Trophoblast cell (in vitro differentiated cells and primary cell): ENCODE results near the gene CNBD2.
"Not testable (repeated sequence)": the region's sequence is repeated elsewhere in the genome, so short reads cannot be mapped to it uniquely, and the experiment has no call there.

Experiments used
- DNase-seq, 2 donors: peaks; one replicate each; pipeline ENCODE4 v3.0.0-alpha.2; 2016
- H2AFZ ChIP-seq: 2 replicates; pipeline ENCODE4 v1.6.1; 2013; ENCODE audit warnings: low read length, moderate library complexity, mild to moderate bottlenecking; ENCODE audit not compliant: insufficient read depth, poor library complexity
- H2AK5ac ChIP-seq: 2 replicates; pipeline ENCODE4 v1.6.1; 2013; ENCODE audit warnings: mild to moderate bottlenecking, low read length
- H2BK120ac ChIP-seq: 2 replicates; pipeline ENCODE4 v1.6.1; 2013; ENCODE audit warnings: low read length, mild to moderate bottlenecking, moderate library complexity; ENCODE audit not compliant: insufficient read depth, poor library complexity
- H2BK12ac ChIP-seq: 2 replicates; pipeline ENCODE4 v1.6.1; 2013; ENCODE audit warnings: mild to moderate bottlenecking, low read length, moderate library complexity
- H2BK5ac ChIP-seq: 2 replicates; pipeline ENCODE4 v1.6.1; 2013; ENCODE audit warnings: low read length, low read depth, moderate library complexity, mild to moderate bottlenecking; ENCODE audit not compliant: poor library complexity
- H3K14ac ChIP-seq: 2 replicates; pipeline ENCODE4 v1.6.1; 2013; ENCODE audit warnings: mild to moderate bottlenecking, low read length
- H3K18ac ChIP-seq: 2 replicates; pipeline ENCODE4 v1.6.1; 2013; ENCODE audit warnings: mild to moderate bottlenecking, low read length
- H3K23ac ChIP-seq: 2 replicates; pipeline ENCODE4 v1.6.1; 2013; ENCODE audit warnings: low read length
- H3K27ac ChIP-seq: 2 replicates; pipeline ENCODE4 v1.5.1; 2013; ENCODE audit warnings: low read depth, mild to moderate bottlenecking, inconsistent platforms, low read length, moderate library complexity
- H3K27me3 ChIP-seq: 2 replicates; pipeline ENCODE4 v1.6.1; 2013; ENCODE audit warnings: inconsistent platforms, mild to moderate bottlenecking, low read length, moderate library complexity; ENCODE audit not compliant: insufficient read depth
- H3K36me3 ChIP-seq, 2 experiments: 1 replicate in 1 of 2; 2 replicates in 1 of 2; pipeline ENCODE4 v1.6.1; 2013; ENCODE audit warnings: low read length in 2 of 2, mild to moderate bottlenecking in 2 of 2, moderate library complexity in 1 of 2; ENCODE audit not compliant: insufficient read depth in 2 of 2, control insufficient read depth in 1 of 2
- H3K4ac ChIP-seq: 2 replicates; pipeline ENCODE4 v1.6.1; 2013; ENCODE audit warnings: low read depth, mild to moderate bottlenecking, low read length, moderate library complexity
- H3K4me1 ChIP-seq, 2 experiments: 1 replicate in 1 of 2; 2 replicates in 1 of 2; pipeline ENCODE4 v1.6.1; 2013; ENCODE audit warnings: low read length in 2 of 2, mild to moderate bottlenecking in 2 of 2, moderate library complexity in 1 of 2; ENCODE audit not compliant: insufficient read depth in 2 of 2, control insufficient read depth in 1 of 2
- H3K4me2 ChIP-seq: 2 replicates; pipeline ENCODE4 v1.6.1; 2013; ENCODE audit warnings: inconsistent platforms, mild to moderate bottlenecking, low read length, moderate library complexity
- H3K4me3 ChIP-seq: 2 replicates; pipeline ENCODE4 v1.5.1; 2013; ENCODE audit warnings: mild to moderate bottlenecking, low read depth, low read length, inconsistent platforms
- H3K79me1 ChIP-seq: one replicate; pipeline ENCODE4 v1.6.1; 2013; ENCODE audit warnings: low read length
- H3K79me2 ChIP-seq: 2 replicates; pipeline ENCODE4 v1.6.1; 2013; ENCODE audit warnings: low read length, mild to moderate bottlenecking; ENCODE audit not compliant: control insufficient read depth, insufficient read depth, poor library complexity
- H3K9ac ChIP-seq: 2 replicates; pipeline ENCODE4 v1.6.1; 2013; ENCODE audit warnings: mild to moderate bottlenecking, low read length
- H3K9me3 ChIP-seq: 2 replicates; pipeline ENCODE4 v1.6.1; 2013; ENCODE audit warnings: low read depth, mild to moderate bottlenecking, control low read depth, inconsistent platforms, low read length; ENCODE audit not compliant: insufficient read depth
- H4K12ac ChIP-seq: 2 replicates; pipeline ENCODE4 v1.6.1; 2013; ENCODE audit warnings: low read depth, mild to moderate bottlenecking, low read length, moderate library complexity
- H4K8ac ChIP-seq: 2 replicates; pipeline ENCODE4 v1.6.1; 2013; ENCODE audit warnings: low read depth, mild to moderate bottlenecking, low read length, moderate library complexity
- H4K91ac ChIP-seq: one replicate; pipeline ENCODE4 v1.6.1; 2013; ENCODE audit warnings: low read depth, mild to moderate bottlenecking, low read length, moderate library complexity
- WGBS: extraction: QIAGEN DNeasy Blood & Tissue Kit; methylation state at CpG from one replicate; pipeline ENCODE4 v1.1.7; 2013; ENCODE audit warnings: missing lambda C conversion rate; ENCODE audit not compliant: insufficient read length, insufficient coverage; ENCODE audit errors: extremely low coverage; 5-methylcytosine and 5-hydroxymethylcytosine counted together

The CNBD2 gene

DNA sequence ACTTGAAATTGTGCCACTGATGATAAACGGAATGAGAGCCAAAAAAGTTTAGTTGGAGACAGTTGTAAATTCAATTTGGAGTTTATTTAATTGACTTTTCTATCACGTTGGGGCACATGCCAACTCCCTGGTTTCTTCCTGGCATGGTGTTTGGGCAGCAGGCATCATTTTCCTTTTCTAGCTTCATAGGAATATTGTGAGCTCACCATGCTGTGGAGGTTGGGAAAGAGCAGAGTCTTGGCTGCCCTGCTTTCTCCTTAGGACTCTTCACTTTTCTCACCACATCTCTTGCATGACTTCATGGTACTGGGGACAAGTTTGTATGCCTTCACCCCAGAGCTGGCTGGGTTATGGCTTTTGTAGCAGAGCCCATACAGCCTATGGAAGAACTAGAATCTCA, 20.5 kb upstream of the CNBD2 start:
- no peak overlapping the region for H3K9ac ChIP-seq
- no peak overlapping the region for H4K91ac ChIP-seq
- no peak overlapping the region for H2AK5ac ChIP-seq
- no peaks in the 10 kb centered on the region for H3K27me3 ChIP-seq
- no peaks in the 10 kb centered on the region for H3K9me3 ChIP-seq
- H3K79me2 ChIP-seq, result no peaks in the 10 kb centered on the region
- no peak overlapping the region for H4K8ac ChIP-seq
- no peak overlapping the region for H3K14ac ChIP-seq
- H3K4me2 ChIP-seq, result no peak overlapping the region
- no peak overlapping the region for H2BK120ac ChIP-seq
- H3K4me1 ChIP-seq, result peaks cover 0 to 2% of the 10 kb centered on the region in 2 experiments
- no peak overlapping the region for H2BK12ac ChIP-seq
- no peak overlapping the region for H3K27ac ChIP-seq
- H2BK5ac ChIP-seq, result no peak overlapping the region
- no peaks in the 10 kb centered on the region for H3K79me1 ChIP-seq
- H3K4me3 ChIP-seq, result no peak overlapping the region
- peaks cover 2 to 16% of the 10 kb centered on the region in 2 experiments for H3K36me3 ChIP-seq
- no peak overlapping the region for H3K4ac ChIP-seq
- no CpG with 5 or more reads among the region's 2 CpGs for WGBS
- H2AFZ ChIP-seq, result no peak overlapping the region
- no peak overlapping the region for H4K12ac ChIP-seq
- no peak overlapping the region for H3K18ac ChIP-seq
- H3K23ac ChIP-seq, result no peak overlapping the region
- no peak for DNase-seq

- no peak overlapping the region for H3K4me3 ChIP-seq
- H3K14ac ChIP-seq, result no peak overlapping the region
- no peak overlapping the region for H3K9ac ChIP-seq
- H2AK5ac ChIP-seq, result no peak overlapping the region
- H3K27ac ChIP-seq, result no peak overlapping the region
- no peak overlapping the region for H4K8ac ChIP-seq
- H3K9me3 ChIP-seq, result no peaks in the 10 kb centered on the region
- H2AFZ ChIP-seq, result no peak overlapping the region
- no peak overlapping the region for H2BK120ac ChIP-seq
- WGBS, result no CpG with 5 or more reads among the region's 7 CpGs
- no peak overlapping the region for H4K91ac ChIP-seq
- peaks cover 2 to 12% of the 10 kb centered on the region in 2 experiments for H3K36me3 ChIP-seq
- H3K4me2 ChIP-seq, result no peak overlapping the region
- no peak overlapping the region for H4K12ac ChIP-seq
- H3K27me3 ChIP-seq, result no peaks in the 10 kb centered on the region
- no peak overlapping the region for H2BK5ac ChIP-seq
- DNase-seq, result no peak
- H3K4me1 ChIP-seq, result peaks cover 4% of the 10 kb centered on the region in 2 experiments
- peaks cover 12% of the 10 kb centered on the region for H3K79me1 ChIP-seq
- H2BK12ac ChIP-seq, result no peak overlapping the region
- H3K79me2 ChIP-seq, result peaks cover 15% of the 10 kb centered on the region
- H3K23ac ChIP-seq, result no peak overlapping the region
- no peak overlapping the region for H3K4ac ChIP-seq
- no peak overlapping the region for H3K18ac ChIP-seq
Measured at GRCh38 chr20:35950093-35950492, 18.3 kb upstream of the CNBD2 start.

GRCh38 chr20:35952080-35952479, 16.3 kb upstream of the CNBD2 start:
- H2BK5ac ChIP-seq, H3K4me1 ChIP-seq, H2AK5ac ChIP-seq, H3K14ac ChIP-seq, H3K23ac ChIP-seq, H3K27ac ChIP-seq, H4K91ac ChIP-seq, H4K12ac ChIP-seq, H3K9ac ChIP-seq, H3K4me2 ChIP-seq, H3K18ac ChIP-seq, H3K27me3 ChIP-seq, H2BK120ac ChIP-seq, H2BK12ac ChIP-seq, H2AFZ ChIP-seq, DNase-seq, H3K9me3 ChIP-seq, H3K4me3 ChIP-seq, H4K8ac ChIP-seq, H3K4ac ChIP-seq: not testable (repeated sequence)
- Histone ChIP-seq H3K79me1 (peaks cover 12% of the 10 kb centered on the region), H3K36me3 (peaks cover 0 to 11% of the 10 kb centered on the region in 2 experiments), H3K79me2 (peaks cover 15% of the 10 kb centered on the region)
- no CpG with 5 or more reads among the region's 14 CpGs for WGBS

DNA sequence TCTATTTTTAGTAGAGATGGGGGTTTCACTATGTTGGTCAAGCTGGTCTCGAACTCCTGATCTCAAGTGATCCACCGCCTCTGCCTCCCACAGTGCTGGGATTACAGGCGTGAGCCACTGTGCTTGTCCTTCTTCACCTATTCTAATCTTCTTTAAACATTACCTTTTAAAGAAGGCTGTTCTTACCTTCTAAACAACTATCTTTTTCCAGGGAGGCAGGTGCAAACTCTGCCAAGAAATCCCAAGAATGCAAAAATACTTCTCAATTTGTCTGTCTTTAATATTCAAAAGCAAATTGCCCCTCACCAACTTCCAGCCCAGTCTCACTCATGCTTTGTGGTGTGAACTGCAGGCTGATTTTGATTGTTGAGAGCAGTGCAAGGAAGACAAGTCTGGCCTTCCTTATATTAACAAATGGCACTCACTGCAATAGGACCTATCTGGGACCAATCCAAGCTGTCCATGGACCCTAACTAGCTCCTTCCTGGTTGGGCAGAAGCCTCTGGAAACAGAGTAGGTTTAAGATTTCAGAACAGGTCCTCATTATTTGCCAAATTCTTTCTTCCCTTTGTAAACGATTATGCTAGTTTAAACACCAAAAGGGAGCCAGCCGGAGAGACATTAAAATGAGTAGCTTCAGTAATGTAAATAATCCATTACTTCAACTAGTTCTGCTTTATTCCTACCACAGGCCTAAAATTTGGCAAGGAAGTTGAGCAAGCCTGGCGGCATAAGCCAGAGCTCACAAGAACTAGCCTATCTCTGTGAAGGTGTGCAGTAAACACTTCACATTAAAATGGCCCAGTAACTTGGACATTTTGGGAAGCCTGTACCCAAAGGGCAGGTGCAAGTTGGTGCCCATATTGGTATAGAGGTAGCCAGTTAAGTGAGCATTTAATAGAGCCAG, 15.7 kb upstream of the CNBD2 start:
- H2BK5ac ChIP-seq, result no peak overlapping the region
- peak overlapping the region; percentile 99 for H3K27ac ChIP-seq
- no CpG with 5 or more reads among the region's 6 CpGs for WGBS
- H3K79me1 ChIP-seq, result peaks cover 12% of the 10 kb centered on the region
- H2BK120ac ChIP-seq, result no peak overlapping the region
- no peak overlapping the region for H2AFZ ChIP-seq
- H3K4me1 ChIP-seq, result peaks cover 4% of the 10 kb centered on the region in 2 experiments
- no peak overlapping the region for H4K91ac ChIP-seq
- no peaks in the 10 kb centered on the region for H3K9me3 ChIP-seq
- H3K27me3 ChIP-seq, result no peaks in the 10 kb centered on the region
- H3K9ac ChIP-seq, result peak overlapping the region; percentile 94
- H4K8ac ChIP-seq, result no peak overlapping the region
- no peak overlapping the region for H2BK12ac ChIP-seq
- no peak overlapping the region for H2AK5ac ChIP-seq
- peak overlapping the region; percentile 89 for H3K4me3 ChIP-seq
- peak overlapping the region; percentile 70 for H3K4ac ChIP-seq
- H3K23ac ChIP-seq, result peak overlapping the region; percentile 2
- no peak overlapping the region for H3K18ac ChIP-seq
- peaks cover 15% of the 10 kb centered on the region for H3K79me2 ChIP-seq
- no peak overlapping the region for H3K14ac ChIP-seq
- no peak overlapping the region for H4K12ac ChIP-seq
- H3K4me2 ChIP-seq, result peak overlapping the region; percentile 96
- H3K36me3 ChIP-seq, result peaks cover 0 to 5% of the 10 kb centered on the region in 2 experiments
- DNase-seq, result peak in 1 of 2 donors; percentile 12
